HepG2 (cell line): ENCODE results near the gene XIAP. TPM values are rescaled to one million over a fixed set of nuclear protein-coding genes. Genes with fewer than 3 reads are reported as not detected.

ENCODE experiments used
- CEBPB ChIP-seq: IDR thresholded peaks from 2 replicates; pipeline ENCODE4 v1.6.1; 2011; ENCODE audit warnings: low read depth, low read length, improper control_type of control experiment, borderline replicate concordance
- CEBPZ ChIP-seq: IDR thresholded peaks from 2 replicates; pipeline ENCODE4 v1.6.1; 2012; ENCODE audit warnings: low read length, improper control_type of control experiment
- ETV6 ChIP-seq: sonication (generic); formaldehyde crosslinking; conservative IDR thresholded peaks from 2 replicates; pipeline ENCODE4 v1.4.0; 2020; ENCODE audit warnings: missing genetic modification reagents
- NRL ChIP-seq: sonication (generic); formaldehyde crosslinking; IDR thresholded peaks from 2 replicates; pipeline ENCODE4 v1.5.0; 2020; ENCODE audit warnings: missing genetic modification reagents, mild to moderate bottlenecking, moderate library complexity, borderline replicate concordance
- PATZ1 ChIP-seq: sonication (generic); formaldehyde crosslinking; IDR thresholded peaks from 2 replicates; pipeline ENCODE4 v1.4.0; 2020; ENCODE audit warnings: missing genetic modification reagents
- SIX4 ChIP-seq: sonication (generic); formaldehyde crosslinking; IDR thresholded peaks from 2 replicates; pipeline ENCODE4 v1.4.0; 2020; ENCODE audit warnings: missing genetic modification reagents
- SOX6 ChIP-seq, 2 experiments: fragments of 450-650 bp in 1 of 2; sonication (generic) in 1 of 2; formaldehyde crosslinking in 1 of 2; IDR thresholded peaks; 2 replicates each; pipeline versions ENCODE4 v1.4.0 to v1.6.1; 2017 to 2020; ENCODE audit warnings: antibody characterized with exemption in 1 of 2, mild to moderate bottlenecking in 1 of 2, missing genetic modification reagents in 1 of 2
- TFDP2 ChIP-seq: sonication (generic); formaldehyde crosslinking; IDR thresholded peaks from 2 replicates; pipeline ENCODE4 v1.4.0; 2020; ENCODE audit warnings: missing genetic modification reagents
- TRAFD1 ChIP-seq: sonication (generic); formaldehyde crosslinking; IDR thresholded peaks from 2 replicates; pipeline ENCODE4 v1.5.1; 2020; ENCODE audit warnings: missing genetic modification reagents, mild to moderate bottlenecking, borderline replicate concordance
- ZKSCAN8 ChIP-seq: IDR thresholded peaks from 2 replicates; pipeline ENCODE4 v1.6.1; 2016; ENCODE audit warnings: borderline replicate concordance, missing genetic modification reagents, missing compliant biosample characterization
- ZNF121 ChIP-seq: sonication (generic); formaldehyde crosslinking; IDR thresholded peaks from 2 replicates; pipeline ENCODE4 v1.5.0; 2020; ENCODE audit warnings: mild to moderate bottlenecking, missing genetic modification reagents
- ZNF18 ChIP-seq: sonication (generic); formaldehyde crosslinking; IDR thresholded peaks from 2 replicates; pipeline ENCODE4 v1.8.0; 2022; ENCODE audit warnings: mild to moderate bottlenecking, missing genetic modification reagents; ENCODE audit not compliant: insufficient replicate concordance
- ZNF234 ChIP-seq: sonication (generic); formaldehyde crosslinking; conservative IDR thresholded peaks from 2 replicates; pipeline ENCODE4 v1.5.1; 2020; ENCODE audit warnings: mild to moderate bottlenecking, missing genetic modification reagents
- ZNF546 ChIP-seq: sonication (generic); formaldehyde crosslinking; conservative IDR thresholded peaks from 2 replicates; pipeline ENCODE4 v1.8.1; 2023; ENCODE audit warnings: mild to moderate bottlenecking, missing genetic modification reagents
- ZNF687 ChIP-seq: sonication (generic); formaldehyde crosslinking; IDR thresholded peaks from 2 replicates; pipeline ENCODE4 v1.5.1; 2020; ENCODE audit warnings: mild to moderate bottlenecking, missing genetic modification reagents, moderate library complexity
- polyA plus RNA-seq, 8 experiments: library from polyadenylated mRNA; depleted of rRNA in 3 of 8; stranded (reverse) in 7 of 8; unstranded in 1 of 8; fragments of >200 nt; fragmentation: Illumina TruSeq in 4 of 8; extraction: Trizol in 4 of 8; gene quantifications; 2 replicates each; pipeline versions ENCODE4 v1.2.1 to v1.2.3, GENCODE V29; 2011 to 2016; ENCODE audit warnings: low read depth in 4 of 8, missing spikeins in 1 of 8, mixed read lengths in 1 of 8; ENCODE audit not compliant: insufficient read depth in 1 of 8
- total RNA-seq, 5 experiments: library from RNA; depleted of rRNA; stranded (reverse); fragments of >200 nt; fragmentation: Illumina TruSeq; extraction: Trizol; gene quantifications; 2 replicates each; pipeline ENCODE4 v1.2.3, GENCODE V29; 2016; ENCODE audit warnings: low read depth in 1 of 5

The XIAP gene
- total and polyA plus RNA-seq, 2 of the 13 experiments (the other 11 are each of a cell fraction or from before 2014, with no cell fraction given), result 12.9 to 29.5 TPM

- TF ChIP-seq TRAFD1 (no peak), SOX6 (IDR thresholded peaks at IDR 0.05) (no peak), SOX6 (CRISPR knock-in tag; IDR thresholded peaks at IDR 0.05) (peak; percentile 74), CEBPB (peak; percentile 77), TFDP2 (no peak), SIX4 (CRISPR knock-in tag) (no peak), PATZ1 (CRISPR knock-in tag) (no peak), CEBPZ (no peak), ETV6 (CRISPR knock-in tag) (no peak), NRL (CRISPR knock-in tag) (no peak), ZNF687 (CRISPR knock-in tag) (no peak), ZNF121 (CRISPR knock-in tag) (no peak), ZNF234 (CRISPR knock-in tag) (no peak), ZNF546 (CRISPR knock-in tag) (no peak), ZKSCAN8 (CRISPR knock-in tag) (no peak), ZNF18 (CRISPR knock-in tag) (peak; percentile 94)
These were observed 36.9 kb upstream of the XIAP start (continued) for GRCh38 chrX:123822965-123823364.
